Measurements from ENCODE around the gene DPF3. TPM values are rescaled to one million over a fixed set of nuclear protein-coding genes. Genes with fewer than 3 reads are reported as not detected.

Gene DPF3
- total and polyA plus RNA-seq, 8 donors = 1.4 to 3.6 (median 1.9) TPM

DNA sequence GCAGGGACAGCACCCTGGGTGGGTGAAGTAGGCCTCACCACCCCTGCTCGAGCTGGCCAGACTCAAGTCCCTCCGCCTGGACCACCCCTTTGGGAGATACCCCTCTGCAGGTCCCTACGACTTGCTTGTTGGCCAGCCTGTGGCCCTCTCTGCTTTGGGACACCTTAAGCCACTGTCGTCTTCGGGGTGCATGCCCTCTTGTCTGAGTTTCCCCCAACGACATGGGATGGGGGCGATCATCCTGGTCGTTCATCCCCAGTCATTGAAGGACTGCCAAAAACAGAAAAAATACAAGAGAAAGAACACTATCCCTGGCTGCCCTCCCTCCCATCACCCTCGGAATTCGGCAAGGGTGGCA, 151.1 kb downstream of the DPF3 start:
- no peak for TF ChIP-seq CTCF (IDR thresholded peaks at IDR 0.05)
- intact Hi-C loops (cut with DNase I) = no loop called here
- no peaks in the 10 kb centered on the region for H3K9me3 ChIP-seq

DNA sequence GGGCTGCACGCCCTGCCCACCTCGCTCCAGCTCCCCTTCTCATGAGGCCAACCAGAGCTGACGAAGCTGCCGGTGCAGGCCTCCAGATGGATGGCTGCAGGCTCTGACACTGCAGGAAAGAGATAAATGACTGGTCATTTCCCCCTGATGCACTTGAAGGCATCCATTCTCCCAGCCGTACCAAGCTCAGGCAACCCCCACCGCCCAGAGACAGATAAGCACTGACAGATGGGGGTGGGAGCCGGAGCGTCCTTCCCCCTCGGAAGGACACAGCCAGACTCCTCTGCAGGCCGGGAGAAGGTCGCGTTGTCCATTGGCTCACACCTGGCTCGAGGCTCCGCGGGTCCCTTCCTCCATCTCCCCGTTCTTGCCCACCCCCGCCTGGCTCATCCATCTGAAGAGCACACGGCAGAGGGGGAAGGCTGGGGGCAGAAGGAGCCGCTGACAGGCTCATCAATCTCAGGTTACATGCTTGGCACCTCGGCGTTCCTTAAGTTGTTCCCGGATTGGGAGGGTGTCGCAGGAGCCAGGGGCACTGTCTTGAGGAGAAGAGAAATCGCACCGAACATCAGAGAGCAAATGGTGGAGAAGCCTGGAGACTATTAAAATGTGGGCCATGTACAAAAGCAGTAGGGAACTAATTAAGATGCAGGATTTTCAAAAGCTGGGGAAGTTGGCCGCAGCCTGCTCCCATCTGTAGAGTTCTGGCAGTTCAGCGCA, 151.6 kb downstream of the DPF3 start:
- Histone ChIP-seq H3K27ac (no peak overlapping the region), H3K9me3 (no peaks in the 10 kb centered on the region), H3K4me1 (no peaks in the 10 kb centered on the region), H3K4me3 (no peak overlapping the region), H3K27me3 (no peaks in the 10 kb centered on the region), H3K36me3 (no peaks in the 10 kb centered on the region)
- intact Hi-C loops (cut with DNase I) = no loop called here
- TF ChIP-seq CTCF (IDR thresholded peaks at IDR 0.05) = no peak
- ATAC-seq (no peak), DNase-seq (no peak)

More for the DNA sequence above, 151.1 kb downstream of the DPF3 start:
- no peaks in the 10 kb centered on the region for H3K27me3 ChIP-seq
- ATAC-seq (no peak), DNase-seq (no peak)
- no peak overlapping the region for H3K27ac ChIP-seq
- no peaks in the 10 kb centered on the region for H3K4me1 ChIP-seq
- H3K36me3 ChIP-seq = no peaks in the 10 kb centered on the region
- H3K4me3 ChIP-seq = no peak overlapping the region

DNA sequence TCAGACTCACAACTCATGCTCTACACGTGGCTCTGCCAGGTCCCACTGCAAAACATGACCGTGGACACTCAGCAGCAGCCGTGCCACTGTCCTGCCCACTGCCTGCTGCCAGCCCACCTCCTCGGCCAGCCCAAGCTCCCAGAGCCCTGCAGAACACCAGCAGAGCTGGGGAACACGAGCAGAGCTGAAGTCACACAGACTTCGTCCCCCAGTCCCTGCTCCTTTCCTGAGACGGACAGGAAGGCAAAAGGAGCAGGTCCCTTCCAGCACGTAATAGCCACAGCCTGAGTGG, 152.1 kb downstream of the DPF3 start:
- Histone ChIP-seq H3K27me3 (no peaks in the 10 kb centered on the region), H3K4me1 (no peaks in the 10 kb centered on the region), H3K9me3 (no peaks in the 10 kb centered on the region), H3K27ac (no peak overlapping the region), H3K4me3 (no peak overlapping the region), H3K36me3 (no peaks in the 10 kb centered on the region)
- intact Hi-C loops (cut with DNase I) = no loop called here
- DNase-seq = no peak
- no peak for ATAC-seq
- no peak for TF ChIP-seq CTCF (IDR thresholded peaks at IDR 0.05)

DNA sequence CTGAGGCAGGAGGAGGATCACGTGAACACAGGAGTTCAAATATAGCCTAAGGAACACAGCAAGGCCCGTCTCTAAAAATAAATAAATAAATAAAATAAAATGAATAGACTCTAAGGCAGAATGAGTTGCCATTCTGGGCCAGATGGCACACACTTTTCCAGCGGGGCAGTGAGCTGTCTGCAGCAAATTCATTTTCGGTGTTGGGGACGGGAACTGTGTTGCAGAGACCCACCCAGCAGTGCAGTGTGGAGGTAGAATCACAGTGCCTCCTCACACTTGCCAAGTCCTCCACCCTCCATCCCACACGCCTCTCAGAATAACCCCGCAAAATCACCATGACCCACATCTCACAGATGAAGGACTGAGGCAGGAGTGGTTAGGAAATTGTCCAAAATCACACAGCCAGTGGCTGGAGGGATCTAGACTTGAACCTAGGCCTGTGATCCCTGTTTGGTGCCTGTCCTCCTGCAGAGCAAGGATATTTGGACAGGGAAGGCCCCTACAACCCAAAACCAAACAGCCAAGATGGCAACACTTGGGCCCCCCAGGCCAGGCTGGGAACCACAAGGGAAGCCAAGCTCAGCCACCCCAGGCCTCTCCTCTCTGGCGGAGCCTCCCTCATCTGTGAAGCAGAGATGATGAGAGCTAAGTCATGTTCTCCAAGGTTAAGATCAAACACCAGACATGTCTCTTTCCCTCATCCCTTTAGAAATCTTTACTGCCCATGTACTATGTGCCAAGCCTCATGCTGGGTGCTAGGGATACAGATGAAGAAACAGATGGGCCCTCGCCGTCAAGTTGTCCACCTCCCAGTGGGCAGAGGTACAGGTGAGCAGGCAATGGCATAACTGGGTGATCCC, 152.7 kb downstream of the DPF3 start:
- Histone ChIP-seq H3K27ac (no peak overlapping the region), H3K4me1 (no peaks in the 10 kb centered on the region), H3K4me3 (no peak overlapping the region), H3K27me3 (no peaks in the 10 kb centered on the region), H3K9me3 (no peaks in the 10 kb centered on the region), H3K36me3 (no peaks in the 10 kb centered on the region)
- intact Hi-C loops (cut with DNase I) = no loop called here
- no peak for DNase-seq
- ATAC-seq = no peak
- no peak for TF ChIP-seq CTCF (IDR thresholded peaks at IDR 0.05)

GRCh38 chr14:72740504-72740961, 153.4 kb downstream of the DPF3 start:
- no peaks in the 10 kb centered on the region for H3K36me3 ChIP-seq
- intact Hi-C loops (cut with DNase I) = no loop called here

More at GRCh38 chr14:72740504-72740961, 153.4 kb downstream of the DPF3 start:
- Histone ChIP-seq H3K27me3 (no peaks in the 10 kb centered on the region), H3K27ac (no peak overlapping the region), H3K4me1 (no peaks in the 10 kb centered on the region), H3K9me3 (no peaks in the 10 kb centered on the region), H3K4me3 (no peak overlapping the region)
- DNase-seq = no peak
- TF ChIP-seq CTCF (IDR thresholded peaks at IDR 0.05) = no peak
- no peak for ATAC-seq

All from left lung (tissue), 10 donors.